Body of pancreas (tissue), 4 donors: ENCODE measurements around the gene ATXN1.
"Not testable (repeated sequence)": the region's sequence is repeated elsewhere in the genome, so short reads cannot be mapped to it uniquely, and the experiment has no call there.

Source experiments
- POLR2A ChIP-seq, 3 donors: fragments of 450-650 bp; IDR thresholded peaks; one replicate each; pipeline ENCODE4 v1.6.1; 2016; ENCODE audit warnings: antibody characterized with exemption in 3 of 3, mild to moderate bottlenecking in 2 of 3
- TF ChIP-seq, protein P1 (sequence below), 7 experiments: fragments of 450-650 bp in 4 of 7; fragments of 200-600 bp in 3 of 7; sonication (generic) in 3 of 7; IDR thresholded peaks; one replicate each; pipeline ENCODE4 v1.5.1; 2016 to 2019; ENCODE audit warnings: antibody characterized with exemption in 7 of 7

GRCh38 chr6:16628580-16628979, 132.7 kb downstream of the ATXN1 start:
- TF ChIP-seq, protein P1, sequence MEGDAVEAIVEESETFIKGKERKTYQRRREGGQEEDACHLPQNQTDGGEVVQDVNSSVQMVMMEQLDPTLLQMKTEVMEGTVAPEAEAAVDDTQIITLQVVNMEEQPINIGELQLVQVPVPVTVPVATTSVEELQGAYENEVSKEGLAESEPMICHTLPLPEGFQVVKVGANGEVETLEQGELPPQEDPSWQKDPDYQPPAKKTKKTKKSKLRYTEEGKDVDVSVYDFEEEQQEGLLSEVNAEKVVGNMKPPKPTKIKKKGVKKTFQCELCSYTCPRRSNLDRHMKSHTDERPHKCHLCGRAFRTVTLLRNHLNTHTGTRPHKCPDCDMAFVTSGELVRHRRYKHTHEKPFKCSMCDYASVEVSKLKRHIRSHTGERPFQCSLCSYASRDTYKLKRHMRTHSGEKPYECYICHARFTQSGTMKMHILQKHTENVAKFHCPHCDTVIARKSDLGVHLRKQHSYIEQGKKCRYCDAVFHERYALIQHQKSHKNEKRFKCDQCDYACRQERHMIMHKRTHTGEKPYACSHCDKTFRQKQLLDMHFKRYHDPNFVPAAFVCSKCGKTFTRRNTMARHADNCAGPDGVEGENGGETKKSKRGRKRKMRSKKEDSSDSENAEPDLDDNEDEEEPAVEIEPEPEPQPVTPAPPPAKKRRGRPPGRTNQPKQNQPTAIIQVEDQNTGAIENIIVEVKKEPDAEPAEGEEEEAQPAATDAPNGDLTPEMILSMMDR (IDR thresholded peaks at IDR 0.05) = not testable (repeated sequence)
- TF ChIP-seq POLR2A (IDR thresholded peaks at IDR 0.05) = not testable (repeated sequence)
